GM12872 (cell line): Measurements from ENCODE around the gene ACP2.

ENCODE experiments used
- TF ChIP-seq, protein P1 (sequence below): IDR thresholded peaks from 3 replicates; pipeline ENCODE4 v1.5.1; 2011; ENCODE audit warnings: low read depth, mild to moderate bottlenecking, low read length, moderate library complexity; ENCODE audit not compliant: insufficient read depth

The ACP2 gene

DNA sequence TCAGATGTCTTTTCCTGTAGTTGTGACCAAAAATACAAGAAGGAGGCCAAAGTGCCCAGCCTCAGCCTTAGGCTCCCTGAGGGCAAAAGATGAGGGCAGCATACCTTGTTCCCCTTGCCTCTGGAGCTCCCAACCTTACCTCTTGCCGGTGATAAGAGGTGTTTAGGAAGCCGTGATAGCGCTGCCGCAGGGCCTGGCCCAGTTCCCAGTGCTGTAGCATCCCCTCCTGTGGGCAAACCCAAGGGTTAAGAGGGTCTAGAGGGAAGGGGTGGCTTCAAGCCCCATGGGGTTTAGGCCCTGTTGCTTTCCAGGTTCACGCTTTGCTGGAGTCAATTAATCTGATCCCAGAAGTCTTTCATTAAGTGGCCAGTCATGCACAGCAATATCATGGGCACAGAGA is 1.1 kb downstream of the ACP2 start:
- TF ChIP-seq, protein P1, sequence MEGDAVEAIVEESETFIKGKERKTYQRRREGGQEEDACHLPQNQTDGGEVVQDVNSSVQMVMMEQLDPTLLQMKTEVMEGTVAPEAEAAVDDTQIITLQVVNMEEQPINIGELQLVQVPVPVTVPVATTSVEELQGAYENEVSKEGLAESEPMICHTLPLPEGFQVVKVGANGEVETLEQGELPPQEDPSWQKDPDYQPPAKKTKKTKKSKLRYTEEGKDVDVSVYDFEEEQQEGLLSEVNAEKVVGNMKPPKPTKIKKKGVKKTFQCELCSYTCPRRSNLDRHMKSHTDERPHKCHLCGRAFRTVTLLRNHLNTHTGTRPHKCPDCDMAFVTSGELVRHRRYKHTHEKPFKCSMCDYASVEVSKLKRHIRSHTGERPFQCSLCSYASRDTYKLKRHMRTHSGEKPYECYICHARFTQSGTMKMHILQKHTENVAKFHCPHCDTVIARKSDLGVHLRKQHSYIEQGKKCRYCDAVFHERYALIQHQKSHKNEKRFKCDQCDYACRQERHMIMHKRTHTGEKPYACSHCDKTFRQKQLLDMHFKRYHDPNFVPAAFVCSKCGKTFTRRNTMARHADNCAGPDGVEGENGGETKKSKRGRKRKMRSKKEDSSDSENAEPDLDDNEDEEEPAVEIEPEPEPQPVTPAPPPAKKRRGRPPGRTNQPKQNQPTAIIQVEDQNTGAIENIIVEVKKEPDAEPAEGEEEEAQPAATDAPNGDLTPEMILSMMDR: no peak

DNA sequence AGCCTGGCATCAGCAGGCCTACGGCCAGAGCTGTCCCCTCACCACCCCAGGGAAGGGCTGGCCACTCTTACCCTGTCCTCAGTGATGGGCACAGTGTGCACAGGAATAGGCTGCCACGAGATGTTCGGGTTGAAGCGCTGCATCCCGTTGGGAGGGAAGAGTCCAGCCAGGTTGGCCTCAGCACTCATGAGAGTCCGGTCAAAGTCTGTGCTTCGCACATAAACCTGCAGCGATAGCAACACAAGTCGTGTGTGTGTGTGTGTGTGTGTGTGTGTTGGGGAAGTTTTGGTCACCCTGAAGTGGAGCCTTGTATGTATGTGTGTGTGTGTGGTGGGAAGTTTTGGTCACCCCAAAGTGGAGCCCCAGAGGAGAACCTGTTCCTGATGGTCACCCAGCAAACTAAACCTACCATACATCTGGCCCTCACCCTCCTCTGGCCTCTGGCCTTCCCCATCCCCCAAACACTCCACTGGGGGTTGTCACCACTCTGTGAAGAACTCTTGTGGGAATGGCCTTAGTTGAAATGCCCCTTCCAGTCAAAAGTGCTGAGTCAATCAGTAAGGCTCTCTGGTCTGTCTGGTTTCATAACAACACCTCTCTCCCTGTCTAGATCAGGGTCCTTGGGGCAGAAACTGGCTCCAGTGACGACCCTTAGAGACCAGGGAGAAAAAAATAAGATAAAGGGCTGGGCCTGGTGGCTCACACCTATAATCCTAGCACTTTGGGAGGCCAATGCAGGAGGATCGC is 2.8 kb downstream of the ACP2 start:
- TF ChIP-seq, protein P1: no peak

DNA sequence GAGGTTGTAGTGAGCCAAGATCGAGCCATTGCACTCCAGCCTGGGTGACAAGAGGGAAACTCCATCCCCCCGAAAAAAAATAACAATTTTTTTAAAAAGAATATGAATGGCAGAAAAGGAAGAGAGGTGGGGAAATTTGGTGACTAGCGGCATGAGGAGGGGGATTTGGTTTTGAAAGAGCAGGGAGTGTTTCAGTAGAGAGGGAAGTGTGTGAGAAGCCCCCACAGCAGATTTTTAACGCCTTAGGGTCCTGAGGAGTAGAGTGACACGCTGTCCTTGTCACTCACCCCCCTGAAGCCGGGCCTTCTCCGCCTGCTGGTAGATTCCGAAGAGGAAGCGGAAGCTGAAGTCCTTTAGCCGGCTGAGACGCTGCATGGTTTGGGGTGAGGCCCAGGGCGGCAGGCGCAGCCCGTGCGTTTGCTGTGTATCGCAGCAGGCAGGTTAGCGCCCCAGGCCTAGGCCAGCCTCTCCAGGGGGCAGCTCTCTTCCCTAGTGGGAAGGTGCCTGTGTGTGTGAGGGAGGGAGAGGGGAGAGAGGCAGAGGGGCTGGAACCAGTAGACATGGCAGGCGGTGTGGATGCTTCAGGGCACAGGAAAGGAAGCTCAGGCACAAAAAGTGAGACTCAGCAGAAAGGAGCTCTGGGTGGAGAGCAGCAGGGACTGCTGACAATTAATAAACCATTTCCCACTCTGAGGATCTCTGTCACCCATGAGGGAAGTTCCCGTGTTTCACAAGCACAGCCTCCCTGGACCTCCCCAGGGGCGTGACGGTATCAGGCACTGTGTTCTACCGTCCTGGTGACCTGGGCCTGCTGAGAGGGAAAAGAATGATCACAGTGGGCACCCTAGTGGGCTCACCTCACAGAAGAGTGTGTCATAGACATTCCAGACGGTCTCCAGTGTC is 3.9 kb downstream of the ACP2 start:
- TF ChIP-seq, protein P1: no peak

DNA sequence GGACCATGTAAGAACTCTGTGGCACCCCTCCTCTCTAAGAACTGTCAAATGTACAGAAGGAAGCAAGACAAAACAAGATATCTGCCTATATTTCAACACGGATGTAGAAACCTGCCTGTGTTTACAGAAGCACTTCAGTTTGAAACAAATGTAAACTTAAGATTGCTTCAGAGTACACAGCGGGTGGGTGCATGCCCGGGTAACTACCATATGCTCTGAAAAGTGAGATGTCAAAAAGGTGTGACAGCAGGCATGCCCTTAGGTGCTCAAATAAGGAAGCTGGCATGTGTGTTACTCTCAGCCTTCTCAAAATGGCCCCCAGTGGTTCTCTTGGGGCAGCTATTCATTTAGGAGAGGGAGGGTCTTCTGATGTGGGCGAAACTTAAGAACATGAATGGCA is 5.2 kb downstream of the ACP2 start:
- TF ChIP-seq, protein P1: no peak

DNA sequence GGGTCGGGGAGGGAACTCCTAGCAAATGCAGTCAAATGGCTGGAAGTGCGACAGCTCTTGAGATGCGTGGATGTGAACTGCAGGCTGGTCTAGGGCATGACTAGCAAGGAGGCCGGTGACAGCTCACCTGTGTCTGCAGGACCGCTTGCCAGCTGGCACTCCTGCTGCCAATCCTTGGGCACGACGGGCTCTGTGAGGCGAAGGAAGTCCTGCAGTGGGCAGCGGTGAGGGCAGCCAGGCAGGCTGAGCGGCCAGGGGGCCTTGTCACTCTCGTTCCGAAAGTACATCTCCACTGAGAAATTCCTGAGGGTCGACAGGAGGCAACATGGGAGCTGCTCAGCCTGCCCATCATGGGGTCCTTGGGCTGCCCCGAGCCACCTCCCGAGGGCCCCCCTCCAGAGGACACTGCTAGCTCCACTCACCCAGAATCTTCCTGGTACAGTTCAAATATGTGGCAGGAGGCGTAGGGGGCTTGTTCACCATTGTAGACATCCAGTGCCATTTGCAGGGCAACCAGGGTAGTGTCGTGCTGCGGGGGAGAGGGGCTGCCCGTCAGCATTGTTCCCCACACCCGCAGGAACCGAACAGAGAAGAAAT is 5.9 kb downstream of the ACP2 start:
- TF ChIP-seq, protein P1: no peak

DNA sequence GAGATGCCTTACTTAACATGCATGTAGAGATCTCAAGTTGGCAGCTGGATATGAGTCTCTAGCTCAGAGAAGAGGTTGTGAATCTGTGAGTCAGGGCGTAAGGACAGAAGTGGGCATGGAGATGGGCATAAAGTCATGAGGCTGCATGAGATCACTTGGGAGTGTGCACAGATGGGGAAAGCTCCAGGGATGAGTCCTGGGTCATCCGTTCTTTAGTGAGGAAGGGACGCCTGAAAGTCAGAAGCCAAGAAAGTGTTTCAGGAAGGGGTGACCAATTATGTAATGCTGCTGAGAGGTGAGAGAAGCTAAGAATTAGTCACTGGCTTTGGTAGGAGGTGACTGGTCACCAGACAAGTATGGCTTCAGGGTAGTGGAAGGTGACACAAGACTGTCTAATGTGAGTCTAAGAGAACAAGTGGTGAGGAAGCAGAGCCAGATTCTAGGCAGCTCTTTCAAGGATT is 6.7 kb downstream of the ACP2 start:
- TF ChIP-seq, protein P1: no peak

DNA sequence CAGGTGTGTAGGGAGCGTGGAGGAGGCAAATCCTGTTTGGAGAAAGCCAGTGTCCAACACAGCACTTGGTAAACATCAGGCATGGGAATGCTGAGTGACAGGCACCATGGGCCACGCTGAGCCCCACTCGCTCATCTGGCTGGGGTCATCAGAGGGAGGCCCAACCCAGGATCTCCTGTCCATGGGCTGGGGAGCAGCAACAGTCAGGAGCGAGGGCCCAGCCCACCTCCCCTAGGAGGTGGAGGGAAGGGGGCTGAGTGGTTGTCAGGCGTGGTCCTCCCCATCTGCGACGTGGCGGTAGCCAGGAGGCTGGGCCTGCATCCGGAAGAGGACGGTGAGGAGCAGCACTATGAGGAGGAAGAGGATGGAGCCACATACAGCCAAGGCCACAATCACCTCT is 8.8 kb downstream of the ACP2 start:
- TF ChIP-seq, protein P1: no peak
